Measurements from ENCODE around the gene GPR137B.

Gene GPR137B

DNA sequence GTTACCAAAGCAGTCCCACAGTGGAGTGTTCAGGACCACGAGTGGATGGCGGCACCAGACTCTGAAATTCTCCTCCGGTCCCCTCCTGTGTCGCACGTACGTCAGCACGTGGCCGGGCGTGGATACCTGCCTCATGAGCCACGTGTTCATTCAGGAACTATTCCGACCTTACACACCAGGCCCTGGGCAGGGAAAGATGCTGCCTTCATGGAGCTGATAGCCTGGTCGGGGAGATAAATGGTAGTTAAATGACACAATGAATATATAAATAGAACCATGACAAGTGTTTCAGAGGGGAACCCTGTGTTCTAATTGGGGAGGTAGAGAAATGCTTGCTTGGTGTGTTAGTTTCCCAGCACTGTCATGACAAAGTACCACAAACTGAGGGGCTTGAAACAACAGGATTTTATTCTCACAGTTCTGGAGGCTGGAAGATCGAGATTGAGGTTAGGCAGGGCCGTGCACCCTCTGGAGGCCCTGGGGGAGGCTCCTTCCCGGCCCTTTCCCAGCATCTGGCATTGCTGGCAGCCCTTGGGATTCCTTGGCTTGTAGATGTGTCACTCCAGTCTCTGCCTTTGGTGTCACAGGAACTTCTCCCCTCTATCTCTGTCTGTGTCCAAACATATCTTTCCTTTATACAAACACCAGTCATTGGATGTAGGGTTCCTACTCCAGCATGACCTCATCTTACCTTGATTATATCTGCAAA, 28.9 kb upstream of the GPR137B start:
- DNase-seq (ENCODE audit: low read depth in 2 of 2, low spot score in 1 of 2): no peak

DNA sequence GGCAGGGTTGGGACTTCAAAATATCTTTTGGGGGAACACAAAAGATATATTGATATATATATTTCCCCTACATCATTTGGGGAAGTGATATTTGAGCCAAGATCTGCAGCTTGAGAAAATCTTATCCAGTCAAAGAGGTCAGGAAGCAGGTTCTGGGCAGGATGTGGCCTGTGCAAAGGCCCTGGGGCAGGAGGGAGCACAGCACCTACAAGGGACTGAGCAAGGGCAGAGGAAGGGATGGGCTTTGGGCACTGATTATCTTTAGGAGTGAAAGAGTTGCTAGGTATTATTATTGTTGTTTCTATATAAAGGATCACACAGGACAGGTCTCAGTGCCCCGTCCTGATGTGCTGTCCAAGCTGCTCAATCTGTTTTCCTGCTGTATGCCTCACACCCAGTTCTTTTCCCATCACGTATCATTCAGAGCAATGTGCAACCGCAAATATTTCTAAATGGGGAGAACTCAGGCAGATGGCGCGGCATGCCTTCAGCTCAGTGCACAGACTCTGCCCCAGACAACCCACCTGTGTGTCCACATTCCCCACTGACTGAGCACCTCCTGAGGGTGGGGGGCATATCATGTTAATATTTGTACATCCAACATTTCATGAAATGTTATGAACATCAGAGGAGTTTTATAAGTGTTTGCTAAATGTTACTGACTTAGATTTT, 28.1 kb upstream of the GPR137B start:
- no peak for DNase-seq (ENCODE audit: low read depth in 2 of 2, low spot score in 1 of 2)

DNA sequence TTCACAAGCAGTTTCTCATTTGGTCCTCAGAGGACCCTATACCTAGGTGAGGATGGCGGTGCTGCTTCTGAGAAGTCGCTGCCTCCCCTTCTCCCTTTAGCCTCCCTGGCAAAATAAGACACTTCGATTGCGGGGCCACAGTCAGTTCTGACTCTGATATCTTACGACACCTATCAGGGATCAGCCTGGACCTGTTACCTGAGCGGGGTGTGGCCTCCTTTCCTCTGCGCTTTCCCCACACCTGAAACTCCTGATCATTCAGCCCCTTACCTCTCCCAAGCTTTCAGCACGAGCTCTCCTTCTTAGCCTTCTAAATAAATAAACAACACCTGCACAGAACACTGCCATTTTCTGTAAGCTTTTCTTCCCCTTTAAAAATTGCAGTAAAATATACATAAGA, 24.6 kb upstream of the GPR137B start:
- DNase-seq (ENCODE audit: low read depth in 2 of 2, low spot score in 1 of 2): no peak

DNA sequence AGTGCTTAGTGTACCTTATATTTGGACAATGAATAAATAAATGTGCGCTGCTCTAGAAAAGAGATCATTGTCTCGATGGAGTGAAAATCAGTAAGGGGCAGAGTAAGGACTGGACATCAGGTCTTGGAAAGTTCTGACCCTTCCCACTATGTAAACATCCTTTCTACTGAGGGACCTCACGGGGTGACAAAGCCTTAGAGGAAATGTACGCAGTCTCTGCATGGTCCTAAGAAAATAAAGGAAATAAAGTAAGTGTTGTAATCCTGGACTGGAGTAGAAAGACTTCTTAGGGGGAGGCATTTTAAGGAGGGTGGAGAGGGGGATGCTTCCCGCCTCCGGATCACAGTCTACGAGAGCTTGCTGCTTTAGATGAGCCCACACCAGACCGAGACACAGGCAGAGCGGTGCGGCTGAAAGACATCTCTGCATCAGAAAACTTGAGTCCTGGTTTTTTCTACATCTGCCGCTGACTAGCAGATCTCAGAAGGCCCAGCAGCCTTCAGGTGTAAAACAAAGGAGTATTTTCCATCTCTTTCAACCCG, 22.3 kb upstream of the GPR137B start:
- no peak for DNase-seq (ENCODE audit: low read depth in 2 of 2, low spot score in 1 of 2)

DNA sequence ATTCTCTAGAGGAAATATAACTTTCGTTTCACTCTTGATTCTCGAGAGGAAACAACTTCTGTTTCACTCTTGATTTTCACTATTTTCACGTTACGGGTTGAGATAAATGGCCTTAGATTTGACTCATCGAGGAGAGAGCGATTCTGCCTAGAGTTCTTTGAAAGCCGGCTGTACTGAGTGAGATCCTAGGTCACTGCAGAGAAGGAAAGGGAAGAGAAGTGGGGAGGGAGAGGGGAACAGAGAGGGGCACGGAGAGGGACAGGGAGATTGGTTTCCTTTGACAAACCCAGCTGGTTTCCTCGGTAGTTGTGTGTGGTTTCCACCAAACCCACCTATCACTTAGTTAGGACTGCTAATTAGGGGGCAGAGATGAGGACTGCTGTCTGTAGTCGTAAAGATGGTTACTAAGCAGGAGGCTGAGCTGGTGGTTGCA, 21.6 kb upstream of the GPR137B start:
- DNase-seq (ENCODE audit: low read depth in 2 of 2, low spot score in 1 of 2): no peak

DNA sequence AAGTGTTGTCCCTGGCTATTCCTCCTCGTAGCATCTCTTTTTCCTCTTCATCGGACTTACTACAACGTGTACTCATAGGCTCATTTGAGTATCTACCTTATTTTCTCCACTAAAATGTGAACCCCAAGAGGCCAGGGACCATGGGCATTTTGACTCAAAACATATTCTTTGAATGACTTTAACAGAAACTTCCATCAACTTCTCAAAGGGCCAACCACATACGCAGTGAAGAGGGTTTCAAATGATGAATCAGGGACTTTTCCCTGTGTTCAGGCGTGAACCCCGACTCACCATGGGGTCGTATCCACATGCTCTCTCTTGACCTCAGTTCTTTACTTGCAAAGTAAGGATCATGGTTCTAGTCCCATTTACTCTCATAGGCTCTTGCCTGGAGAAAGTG, 20.2 kb upstream of the GPR137B start:
- DNase-seq (ENCODE audit: low read depth in 2 of 2, low spot score in 1 of 2): no peak

DNA sequence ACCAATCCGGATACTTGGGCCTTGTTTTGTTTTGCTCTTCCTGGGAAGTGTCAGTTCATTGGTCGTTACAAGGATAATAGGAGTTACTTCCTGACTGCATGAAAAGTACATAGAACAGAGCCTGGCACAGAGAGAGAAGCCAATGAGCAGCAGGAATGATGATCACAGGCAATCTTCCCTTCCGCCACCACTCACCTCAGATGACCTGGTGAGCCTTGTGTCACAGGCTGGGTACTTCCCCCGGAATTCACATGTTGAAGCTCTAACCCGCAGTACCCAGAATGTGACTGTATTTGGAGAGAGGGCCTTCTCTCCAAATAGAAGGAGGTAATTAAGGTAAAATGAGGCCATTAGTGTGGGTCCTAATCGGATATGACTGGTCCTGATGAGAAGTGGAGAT, 18.8 kb upstream of the GPR137B start:
- DNase-seq (ENCODE audit: low read depth in 2 of 2, low spot score in 1 of 2): no peak

DNA sequence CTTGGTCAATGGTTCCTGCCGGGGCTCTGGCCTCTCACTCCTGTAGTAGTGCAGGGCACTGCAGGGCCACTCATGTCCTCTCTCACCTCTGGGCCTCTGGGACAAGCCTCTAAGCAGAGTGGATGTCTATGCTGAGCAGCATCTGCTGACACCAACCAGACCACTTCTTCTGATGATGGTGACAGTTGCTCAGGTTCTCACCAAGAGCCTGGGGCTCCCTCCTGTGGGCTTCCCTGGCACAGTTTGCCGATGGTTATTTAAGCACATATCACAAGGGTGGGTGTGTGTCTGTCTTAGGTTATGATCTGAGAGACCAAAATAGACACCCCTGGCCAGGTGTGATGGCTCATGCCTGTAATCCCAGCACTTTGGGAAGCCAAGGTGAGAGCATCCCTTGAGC, 17.4 kb upstream of the GPR137B start:
- DNase-seq (ENCODE audit: low read depth in 2 of 2, low spot score in 1 of 2): no peak

DNA sequence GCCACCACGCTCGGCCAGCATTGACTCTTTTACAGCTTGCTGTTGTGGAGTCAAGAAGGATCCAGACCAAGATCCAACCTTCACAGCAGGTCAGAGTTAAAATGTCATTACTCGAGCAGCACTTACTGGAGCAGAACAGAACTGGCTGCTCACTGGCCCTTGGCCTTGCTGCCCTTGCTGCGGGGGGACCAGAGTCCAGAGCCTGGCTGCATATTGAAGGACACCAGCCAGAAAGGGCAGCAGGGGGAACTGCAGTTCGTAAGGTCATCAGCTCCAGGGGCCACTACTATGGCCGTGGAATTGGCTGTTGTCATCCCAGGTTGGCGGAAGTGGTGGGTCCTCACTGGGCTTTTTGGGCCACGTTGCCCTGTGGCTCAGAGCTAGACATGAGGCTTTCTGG, 15.3 kb upstream of the GPR137B start:
- DNase-seq (ENCODE audit: low read depth in 2 of 2, low spot score in 1 of 2): no peak

DNA sequence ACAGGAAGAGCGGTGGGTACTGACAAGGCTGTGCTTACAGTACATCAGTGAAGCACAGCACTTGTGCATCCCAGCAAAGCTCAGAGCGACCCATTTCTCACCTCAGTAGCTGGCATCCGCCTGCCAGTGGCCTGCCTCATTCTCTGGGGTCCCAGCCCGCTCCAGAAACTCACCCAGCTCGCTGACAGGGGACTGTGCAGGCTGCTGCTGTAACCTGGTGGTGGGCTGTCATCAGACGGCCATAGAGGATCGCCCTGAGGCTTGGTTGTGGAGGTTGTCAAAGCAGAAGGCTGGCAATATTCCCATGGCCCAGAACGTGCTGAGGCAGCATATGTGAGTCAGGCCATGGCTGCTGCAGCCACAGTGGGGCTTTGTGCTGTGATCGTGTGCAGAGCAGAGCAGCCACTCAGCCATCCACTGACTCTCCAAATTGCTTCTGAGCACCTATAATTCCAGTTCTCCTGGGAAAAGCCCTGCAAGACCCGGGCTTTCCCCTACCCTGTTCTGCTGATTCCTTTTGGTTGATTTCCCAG, 13.6 kb upstream of the GPR137B start:
- DNase-seq (ENCODE audit: low read depth in 2 of 2, low spot score in 1 of 2): no peak

DNA sequence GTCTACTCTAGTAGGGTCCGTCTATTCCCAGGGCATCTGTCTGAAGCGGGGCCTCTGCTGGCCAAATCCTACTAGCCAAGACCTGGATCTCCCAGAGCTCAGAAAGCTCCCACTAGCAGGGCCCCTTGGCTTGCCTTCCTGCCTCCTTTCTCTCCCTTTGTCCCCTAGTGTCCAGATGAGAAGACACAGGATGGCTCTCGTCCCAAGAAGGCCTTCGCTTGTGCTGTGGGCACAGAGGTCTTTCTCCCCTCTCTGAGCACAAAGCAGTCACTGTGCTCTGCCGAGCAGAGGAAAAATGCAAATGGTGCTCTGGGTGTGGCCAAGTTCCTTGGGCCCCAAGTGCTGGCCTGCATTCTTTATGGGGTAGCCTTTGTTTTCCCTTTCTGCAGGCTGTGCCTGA, 13.0 kb upstream of the GPR137B start:
- no peak for DNase-seq (ENCODE audit: low read depth in 2 of 2, low spot score in 1 of 2)

DNA sequence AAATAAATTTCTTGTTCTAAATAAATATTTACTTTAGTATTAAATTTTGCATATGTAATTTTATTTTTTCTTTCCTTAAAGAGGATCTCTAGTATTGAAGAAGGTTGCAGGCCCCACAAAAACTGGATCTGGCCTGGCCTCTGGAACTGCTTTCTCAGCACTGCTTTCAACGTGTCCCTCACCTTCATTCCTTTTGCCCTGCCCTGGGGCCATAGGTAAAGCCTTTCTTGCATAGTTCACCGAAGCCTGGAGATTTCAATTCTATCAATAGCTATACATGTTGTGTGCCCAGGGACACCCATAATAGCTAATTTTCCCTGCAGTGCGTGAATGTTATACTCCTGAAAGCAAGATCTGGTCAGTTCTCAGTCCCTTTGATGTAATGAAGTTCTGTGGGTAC, 12.0 kb upstream of the GPR137B start:
- no peak for DNase-seq (ENCODE audit: low read depth in 2 of 2, low spot score in 1 of 2)

DNA sequence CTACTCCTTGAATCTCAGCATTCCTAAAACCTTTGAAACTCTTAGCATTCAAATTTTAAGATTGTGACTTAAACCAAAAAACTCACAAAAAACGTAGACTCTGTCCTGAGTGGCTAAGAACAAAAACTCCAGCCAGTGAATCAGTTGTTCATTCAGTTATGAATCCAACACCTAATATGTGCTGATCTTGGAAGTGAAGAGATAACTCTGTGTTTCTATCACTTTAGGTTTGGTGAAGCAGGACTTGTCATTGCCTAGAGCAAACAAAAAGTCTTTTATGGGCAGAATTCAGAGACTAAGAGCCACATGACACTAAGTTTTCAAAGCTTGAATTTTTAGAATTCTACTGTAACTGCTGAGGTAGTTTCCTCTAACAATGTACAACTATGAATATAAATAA, 10.4 kb upstream of the GPR137B start:
- no peak for DNase-seq (ENCODE audit: low read depth in 2 of 2, low spot score in 1 of 2)

DNA sequence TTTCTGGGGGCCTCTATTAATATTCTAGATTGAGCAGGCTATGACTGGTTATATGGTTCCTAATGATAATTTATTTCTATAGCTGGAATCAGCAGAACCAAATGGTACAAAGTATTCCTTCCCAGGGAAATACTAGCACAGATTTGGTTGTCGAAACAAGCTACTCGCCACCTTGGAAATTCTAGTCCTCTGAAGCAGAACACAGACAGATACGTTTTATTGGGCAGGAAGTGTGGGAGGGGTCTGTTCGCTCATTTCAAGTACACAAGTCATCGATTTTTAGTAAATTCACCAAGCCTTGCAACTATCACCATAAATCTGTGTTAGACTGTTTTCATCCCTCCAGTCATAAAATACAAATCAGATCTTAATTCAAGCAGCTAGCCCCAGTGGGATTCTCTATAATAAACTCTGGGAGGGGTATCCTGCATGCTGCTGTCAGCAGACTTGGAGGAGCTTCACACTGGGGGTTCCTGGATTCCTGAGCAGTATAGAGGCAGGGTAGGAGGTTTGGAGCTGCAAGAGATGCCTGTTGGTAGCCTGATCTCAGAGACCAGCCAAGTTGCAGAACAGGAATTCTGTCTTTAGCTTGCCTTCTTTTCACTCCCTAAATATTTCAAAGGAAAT, 9.8 kb upstream of the GPR137B start:
- DNase-seq (ENCODE audit: low read depth in 2 of 2, low spot score in 1 of 2): no peak

DNA sequence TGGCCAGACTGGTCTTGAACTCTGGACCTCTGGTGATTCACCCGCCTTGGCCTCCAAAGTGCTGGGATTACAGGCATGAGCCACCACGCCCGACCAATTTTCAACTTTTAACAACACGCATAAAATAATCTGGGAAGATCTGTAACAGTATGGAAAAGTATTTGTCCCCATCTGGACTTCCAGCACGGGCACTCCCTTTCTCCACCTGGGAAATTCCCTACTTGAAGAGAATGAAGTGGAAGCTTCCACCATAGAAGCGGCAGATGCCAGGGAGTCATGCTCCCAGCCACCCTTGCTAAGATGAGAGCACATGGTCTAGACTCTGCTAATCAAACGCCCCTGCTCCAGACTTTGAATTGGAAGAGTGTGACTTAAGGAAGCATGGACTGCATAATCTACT, 9.0 kb upstream of the GPR137B start:
- DNase-seq (ENCODE audit: low read depth in 2 of 2, low spot score in 1 of 2): no peak

DNA sequence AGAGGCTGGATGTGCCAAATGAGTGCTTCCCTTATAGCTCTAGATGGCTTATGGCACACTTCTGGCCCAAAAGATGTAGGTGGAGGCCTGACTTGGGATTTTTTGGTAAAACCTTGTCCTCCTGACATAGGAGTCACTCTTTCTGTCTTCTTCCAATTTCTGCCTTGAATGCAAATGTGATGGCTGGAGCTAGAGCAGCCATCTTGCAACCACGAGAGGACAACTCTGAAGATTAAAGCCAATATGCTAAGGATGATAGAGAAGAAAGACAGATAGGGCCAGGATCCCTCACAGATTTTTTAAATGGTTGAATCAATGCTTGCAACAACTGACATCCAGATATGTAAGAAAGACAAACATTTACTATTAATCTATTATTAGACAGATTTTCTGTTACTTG, 8.5 kb upstream of the GPR137B start:
- DNase-seq (ENCODE audit: low read depth in 2 of 2, low spot score in 1 of 2): no peak

DNA sequence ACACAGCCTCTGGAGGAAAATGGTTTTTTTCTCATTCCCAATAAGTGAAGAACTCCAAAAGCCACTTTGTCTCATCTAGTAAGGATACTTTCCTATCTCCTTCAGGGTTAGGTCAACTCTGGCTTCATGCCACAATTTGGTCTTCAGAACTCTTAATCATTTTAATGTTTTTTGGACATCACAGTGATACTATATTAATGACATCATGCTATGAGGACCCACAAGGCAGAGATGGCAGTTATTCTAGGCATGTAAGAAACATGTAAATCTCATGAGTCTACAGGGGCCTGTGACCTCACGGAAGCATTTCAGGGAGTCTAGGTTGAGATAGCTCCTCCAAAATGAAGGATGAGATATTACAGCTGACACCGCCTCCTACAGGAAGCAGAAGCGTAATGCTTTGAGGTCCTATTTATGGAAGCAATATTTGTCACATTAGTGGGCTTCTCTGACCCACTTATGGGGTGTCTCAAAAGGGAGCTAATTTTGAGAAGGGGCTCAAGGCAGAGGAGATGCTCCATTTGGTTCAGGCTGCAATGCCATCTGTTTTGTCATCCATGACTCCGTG, 5.0 kb upstream of the GPR137B start:
- no peak for DNase-seq (ENCODE audit: low read depth in 2 of 2, low spot score in 1 of 2)

DNA sequence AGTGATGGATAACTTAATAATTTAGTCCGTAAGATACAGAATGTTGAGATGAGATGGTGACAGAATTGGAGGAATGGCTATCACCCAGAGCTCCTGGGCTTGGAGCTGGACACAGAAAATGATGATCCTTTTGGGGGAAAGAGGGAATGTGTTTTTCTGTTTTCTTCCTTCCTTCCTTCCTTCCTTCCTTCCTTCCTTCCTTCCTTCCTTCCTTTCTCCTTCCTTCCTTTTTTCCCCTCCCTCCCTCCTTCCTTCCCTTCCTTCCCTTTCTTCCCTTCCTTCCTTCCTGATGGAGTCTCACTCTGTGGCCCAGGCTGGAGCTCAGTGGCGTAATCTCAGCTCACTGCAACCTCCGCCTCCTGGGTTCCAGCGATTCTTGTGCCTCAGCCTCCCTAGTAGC, 2.8 kb upstream of the GPR137B start:
- no peak for DNase-seq (ENCODE audit: low read depth in 2 of 2, low spot score in 1 of 2)

DNA sequence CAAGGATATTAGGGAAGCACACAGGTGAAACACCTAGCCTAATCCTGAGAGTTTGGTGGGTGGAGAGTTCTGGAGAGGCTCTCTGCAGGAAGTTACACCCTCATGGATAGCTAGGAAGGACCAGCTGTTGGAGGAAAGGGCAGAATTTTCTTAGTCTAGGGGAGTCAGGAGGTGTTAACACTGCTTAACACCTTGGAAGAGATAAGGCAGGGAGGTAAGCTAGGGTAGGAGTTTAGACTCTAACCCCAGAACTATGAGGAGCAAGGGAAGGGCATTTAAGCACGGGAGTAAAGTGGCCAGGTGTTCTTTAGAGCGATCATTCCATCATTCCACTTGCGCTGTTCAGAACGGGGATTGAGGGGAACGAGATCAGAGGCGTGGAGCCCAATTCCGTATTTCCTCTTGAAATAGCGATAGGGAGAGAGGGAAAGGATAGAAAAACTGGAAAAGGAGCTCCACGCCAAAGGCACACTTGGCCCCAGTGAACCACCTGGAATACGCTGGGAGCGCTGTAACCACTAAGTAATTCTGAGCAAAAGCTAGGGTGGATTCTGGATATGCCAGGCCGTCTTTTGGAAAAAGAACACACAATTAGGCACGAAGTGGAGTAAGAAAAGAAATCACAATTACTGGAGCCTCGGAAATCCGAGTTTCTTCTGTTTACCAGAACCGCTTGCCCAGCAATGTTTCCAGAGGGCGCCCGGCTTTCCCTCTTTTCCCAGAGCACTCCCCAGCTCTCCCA, 1.5 kb upstream of the GPR137B start:
- no peak for DNase-seq (ENCODE audit: low read depth in 2 of 2, low spot score in 1 of 2)

DNA sequence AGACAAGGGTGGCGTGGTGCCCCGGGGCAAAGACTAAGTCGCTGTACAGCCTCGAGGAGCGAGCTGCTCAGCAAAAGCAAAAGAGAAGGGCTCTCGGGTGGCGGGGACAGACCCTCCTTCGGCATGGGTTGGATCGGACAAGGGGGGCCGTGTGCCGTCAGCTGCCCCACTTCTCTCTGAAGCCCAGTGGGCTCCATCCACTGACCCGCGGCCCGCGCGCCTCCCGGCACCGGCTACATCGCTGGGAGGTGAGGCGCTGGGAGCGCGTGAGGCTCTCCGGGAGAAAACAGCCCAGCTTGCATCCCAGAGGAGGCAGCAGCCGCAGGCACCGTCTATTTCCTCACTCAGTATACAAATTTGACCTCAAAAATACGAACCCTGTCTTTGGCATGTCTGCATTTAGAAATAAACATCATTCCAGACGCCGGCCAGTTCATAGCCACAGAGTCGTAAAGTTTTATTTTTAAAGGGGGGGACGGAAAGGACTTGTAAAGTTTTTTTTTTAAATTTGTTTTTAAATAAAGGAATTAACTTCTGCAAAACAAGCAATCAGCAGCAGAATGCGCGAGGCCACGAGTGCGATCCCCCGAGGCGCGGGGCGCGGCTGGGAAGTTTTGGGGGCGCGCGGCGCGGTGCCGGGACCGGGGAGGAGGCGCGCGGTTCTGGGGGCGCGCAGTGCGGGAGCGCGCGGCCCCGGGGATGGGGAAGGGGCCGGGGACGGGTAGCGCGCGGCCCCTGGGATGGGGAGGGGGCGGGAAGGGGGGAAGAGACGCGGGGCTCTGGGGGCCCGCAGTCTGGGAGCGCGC, 689 bp upstream of the GPR137B start:
- DNase-seq (ENCODE audit: low read depth in 2 of 2, low spot score in 1 of 2): no peak

Measured in stimulated activated CD8-positive, alpha-beta memory T cell treated with anti-CD3 and anti-CD28 coated beads, Interleukin-4, amount 100 ng/mL, for 4 hours (primary cell).